ENCODE measurements around the gene RNF31. TPM values are rescaled to one million over a fixed set of nuclear protein-coding genes. Genes with fewer than 3 reads are reported as not detected.

Gene RNF31
- total RNA-seq, 1 donor from 2014 or later: 88.2 TPM

DNA sequence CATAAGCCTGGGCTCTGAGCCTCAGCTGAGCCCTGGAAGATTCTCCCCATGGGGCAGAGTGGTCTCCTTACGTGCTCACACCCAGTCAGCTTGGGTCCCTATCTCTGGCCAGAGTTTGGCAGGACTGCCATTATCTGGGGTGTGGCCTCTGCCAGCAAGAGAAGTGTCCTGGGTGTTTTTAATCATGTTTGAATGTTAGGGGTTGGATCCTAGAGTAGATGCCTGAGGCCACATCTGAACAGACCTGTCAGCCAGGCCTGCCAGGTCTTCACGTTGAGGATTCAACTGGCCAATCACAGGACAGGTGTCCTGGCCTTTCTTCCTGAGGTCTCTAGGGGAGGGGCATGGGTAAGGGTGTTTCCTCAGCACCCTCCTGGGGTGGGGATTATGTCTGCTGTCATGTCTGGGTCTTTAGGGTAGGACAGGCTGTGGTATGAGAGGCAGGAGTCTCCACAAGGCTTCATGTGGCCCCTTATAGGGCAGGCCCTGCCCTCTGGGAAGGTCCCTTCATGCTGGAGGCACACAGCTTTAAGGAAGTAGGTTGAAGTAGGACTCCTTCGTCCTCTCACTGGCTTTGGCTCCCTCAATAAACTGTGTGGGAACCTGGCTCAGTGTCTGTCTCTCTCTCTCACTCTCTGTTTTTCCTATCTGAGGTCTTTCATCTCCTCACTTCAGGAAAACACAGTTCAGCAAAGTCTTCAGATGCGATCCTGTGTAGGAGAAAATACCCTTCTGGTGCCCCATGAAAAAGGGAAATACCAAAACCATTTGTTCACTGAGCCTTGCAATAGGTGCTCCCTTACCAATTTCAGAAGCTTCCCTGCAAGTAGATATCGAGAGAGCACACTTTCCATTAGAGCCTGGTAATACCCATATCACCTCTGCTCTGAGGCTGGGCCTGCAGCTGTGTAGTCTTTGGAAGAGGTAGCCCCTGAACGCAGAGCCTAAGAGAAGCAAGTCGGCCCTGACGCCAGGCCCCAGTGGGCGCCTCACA, 23.6 kb upstream of the RNF31 start:
- H3K9me3 Mint-ChIP-seq (ENCODE audit: unreplicated experiment): no peaks in the 10 kb centered on the region
- DNase-seq: no peak
- H3K36me3 Mint-ChIP-seq (ENCODE audit: unreplicated experiment): peaks cover under 1% of the 10 kb centered on the region
- H3K27ac Mint-ChIP-seq (ENCODE audit: unreplicated experiment): no peak overlapping the region
- H3K4me3 Mint-ChIP-seq (ENCODE audit: unreplicated experiment): no peak overlapping the region
- peaks cover 4% of the 10 kb centered on the region for H3K27me3 Mint-ChIP-seq (ENCODE audit: unreplicated experiment)
- H3K4me1 Mint-ChIP-seq (ENCODE audit: low read depth, unreplicated experiment): no peaks in the 10 kb centered on the region
- TF ChIP-seq, protein P1, sequence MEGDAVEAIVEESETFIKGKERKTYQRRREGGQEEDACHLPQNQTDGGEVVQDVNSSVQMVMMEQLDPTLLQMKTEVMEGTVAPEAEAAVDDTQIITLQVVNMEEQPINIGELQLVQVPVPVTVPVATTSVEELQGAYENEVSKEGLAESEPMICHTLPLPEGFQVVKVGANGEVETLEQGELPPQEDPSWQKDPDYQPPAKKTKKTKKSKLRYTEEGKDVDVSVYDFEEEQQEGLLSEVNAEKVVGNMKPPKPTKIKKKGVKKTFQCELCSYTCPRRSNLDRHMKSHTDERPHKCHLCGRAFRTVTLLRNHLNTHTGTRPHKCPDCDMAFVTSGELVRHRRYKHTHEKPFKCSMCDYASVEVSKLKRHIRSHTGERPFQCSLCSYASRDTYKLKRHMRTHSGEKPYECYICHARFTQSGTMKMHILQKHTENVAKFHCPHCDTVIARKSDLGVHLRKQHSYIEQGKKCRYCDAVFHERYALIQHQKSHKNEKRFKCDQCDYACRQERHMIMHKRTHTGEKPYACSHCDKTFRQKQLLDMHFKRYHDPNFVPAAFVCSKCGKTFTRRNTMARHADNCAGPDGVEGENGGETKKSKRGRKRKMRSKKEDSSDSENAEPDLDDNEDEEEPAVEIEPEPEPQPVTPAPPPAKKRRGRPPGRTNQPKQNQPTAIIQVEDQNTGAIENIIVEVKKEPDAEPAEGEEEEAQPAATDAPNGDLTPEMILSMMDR (IDR thresholded peaks at IDR 0.05; ENCODE audit: partially characterized antibody, unreplicated experiment): no peak

DNA sequence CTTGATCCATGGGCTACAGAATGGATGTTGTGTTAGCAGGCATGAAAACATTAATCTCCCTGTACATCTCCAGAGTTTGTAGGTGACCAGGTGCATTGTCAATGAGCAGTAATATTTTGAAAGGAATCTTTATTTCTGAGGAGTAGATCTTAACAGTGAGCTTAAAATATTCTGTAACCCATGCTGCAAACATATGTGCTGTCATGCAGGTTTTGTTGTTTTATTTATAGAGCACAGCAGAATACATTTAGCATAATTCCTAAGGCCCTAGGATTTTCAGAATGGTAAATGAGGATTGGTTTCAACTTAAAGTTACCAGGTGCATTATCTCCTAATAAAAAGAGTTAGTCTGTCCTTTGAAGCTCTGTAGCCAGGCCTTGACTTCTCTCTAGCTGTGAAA, 20.4 kb upstream of the RNF31 start:
- peaks cover 13% of the 10 kb centered on the region for H3K4me1 Mint-ChIP-seq (ENCODE audit: low read depth, unreplicated experiment)
- no peaks in the 10 kb centered on the region for H3K36me3 Mint-ChIP-seq (ENCODE audit: unreplicated experiment)
- peaks cover 6% of the 10 kb centered on the region for H3K27me3 Mint-ChIP-seq (ENCODE audit: unreplicated experiment)
- TF ChIP-seq, protein P1 (IDR thresholded peaks at IDR 0.05; ENCODE audit: partially characterized antibody, unreplicated experiment): no peak
- H3K4me3 Mint-ChIP-seq (ENCODE audit: unreplicated experiment): no peak overlapping the region
- peaks cover 4% of the 10 kb centered on the region for H3K9me3 Mint-ChIP-seq (ENCODE audit: unreplicated experiment)
- no peak overlapping the region for H3K27ac Mint-ChIP-seq (ENCODE audit: unreplicated experiment)
- DNase-seq: no peak

DNA sequence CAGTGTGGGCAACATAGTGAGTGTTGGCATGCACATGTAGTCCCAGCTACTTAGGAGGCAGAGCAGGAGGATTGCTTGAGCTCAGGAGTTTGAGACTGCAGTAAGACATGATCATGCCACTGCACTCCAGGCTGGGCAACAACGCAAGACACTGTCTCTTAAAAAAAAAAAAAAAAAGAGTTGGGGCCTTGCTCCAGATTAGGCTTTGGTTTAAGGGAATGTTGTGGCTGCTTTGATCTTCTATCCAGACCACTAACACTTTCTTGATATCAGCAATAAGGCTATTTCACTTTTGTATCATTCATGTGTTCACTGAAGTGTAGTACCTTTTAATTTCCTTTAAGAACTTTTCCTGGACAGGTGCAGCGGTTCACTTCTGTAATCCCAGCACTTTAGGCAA, 19.6 kb upstream of the RNF31 start:
- no peak for DNase-seq
- TF ChIP-seq, protein P1 (IDR thresholded peaks at IDR 0.05; ENCODE audit: partially characterized antibody, unreplicated experiment): no peak
- Mint-ChIP-seq H3K9me3 (ENCODE audit: unreplicated experiment) (peaks cover 4% of the 10 kb centered on the region), H3K4me1 (ENCODE audit: low read depth, unreplicated experiment) (peaks cover 14% of the 10 kb centered on the region), H3K27me3 (ENCODE audit: unreplicated experiment) (peaks cover 6% of the 10 kb centered on the region), H3K27ac (ENCODE audit: unreplicated experiment) (no peak overlapping the region), H3K36me3 (ENCODE audit: unreplicated experiment) (no peaks in the 10 kb centered on the region), H3K4me3 (ENCODE audit: unreplicated experiment) (no peak overlapping the region)

DNA sequence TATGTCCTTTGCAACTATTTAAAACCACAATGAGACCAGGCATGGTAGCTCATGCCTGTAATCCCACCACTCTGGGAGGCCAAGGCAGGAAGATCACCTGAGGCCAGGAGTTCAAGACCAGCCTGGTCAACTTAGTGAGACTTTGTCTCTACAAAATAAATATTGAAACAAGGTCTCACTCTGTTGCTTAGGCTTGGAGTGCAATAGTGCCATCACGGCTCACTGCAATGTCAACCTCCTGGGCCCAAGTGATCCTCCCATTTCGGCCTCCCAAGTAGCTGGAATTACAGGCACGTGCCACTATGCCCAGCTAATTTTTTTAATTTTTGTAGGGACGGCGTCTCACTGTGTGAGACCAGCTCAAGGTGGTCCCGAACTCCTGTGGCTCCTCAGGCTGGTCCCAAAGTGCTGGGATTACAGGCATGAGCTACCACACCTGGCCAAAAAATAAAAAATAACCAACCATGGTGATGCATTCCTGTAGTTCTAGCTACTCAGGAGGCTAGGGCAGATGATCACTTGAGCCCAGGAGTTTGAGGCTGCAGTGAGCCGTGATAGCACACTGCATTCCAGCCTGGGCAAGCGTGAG, 17.8 kb upstream of the RNF31 start:
- H3K27me3 Mint-ChIP-seq (ENCODE audit: unreplicated experiment): peaks cover 6% of the 10 kb centered on the region
- no peak overlapping the region for H3K4me3 Mint-ChIP-seq (ENCODE audit: unreplicated experiment)
- peaks cover 4% of the 10 kb centered on the region for H3K9me3 Mint-ChIP-seq (ENCODE audit: unreplicated experiment)
- no peaks in the 10 kb centered on the region for H3K36me3 Mint-ChIP-seq (ENCODE audit: unreplicated experiment)
- H3K4me1 Mint-ChIP-seq (ENCODE audit: low read depth, unreplicated experiment): peaks cover 18% of the 10 kb centered on the region
- H3K27ac Mint-ChIP-seq (ENCODE audit: unreplicated experiment): no peak overlapping the region
- TF ChIP-seq, protein P1 (IDR thresholded peaks at IDR 0.05; ENCODE audit: partially characterized antibody, unreplicated experiment): no peak
- DNase-seq: no peak

DNA sequence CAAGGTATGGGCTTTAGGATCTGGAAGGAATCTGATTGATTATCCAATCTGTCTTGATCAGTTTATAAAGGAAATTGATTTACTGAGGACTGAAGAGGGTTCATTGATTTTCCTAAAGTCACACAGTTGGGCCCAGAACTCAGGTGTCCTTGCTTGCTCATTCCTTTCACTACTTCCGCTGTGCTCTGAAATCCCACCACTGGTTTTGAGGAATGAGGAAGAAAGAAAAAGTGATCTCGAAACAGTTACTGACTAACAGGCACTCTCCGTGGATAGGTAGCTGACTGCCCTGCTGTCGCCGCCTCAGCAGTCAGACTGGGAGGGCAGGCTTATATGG, 16.9 kb upstream of the RNF31 start, which contains the start of gene FITM1:
FITM1 (plus strand) TSS at position 280 of the 337 bp plus-strand sequence. CDS start 905 bp downstream, outside the sequence.
- H3K4me3 Mint-ChIP-seq (ENCODE audit: unreplicated experiment): peak within 1 kb of the TSS; percentile 70
- peaks cover 8% of the 10 kb centered on the region for H3K9me3 Mint-ChIP-seq (ENCODE audit: unreplicated experiment)
- peak within 1 kb of the TSS; percentile 78 for H3K27ac Mint-ChIP-seq (ENCODE audit: unreplicated experiment)
- TF ChIP-seq, protein P1 (IDR thresholded peaks at IDR 0.05; ENCODE audit: partially characterized antibody, unreplicated experiment): no peak
- DNase-seq: no peak
- peaks cover 10% of the 10 kb centered on the region for H3K27me3 Mint-ChIP-seq (ENCODE audit: unreplicated experiment)
- H3K4me1 Mint-ChIP-seq (ENCODE audit: low read depth, unreplicated experiment): peaks cover 22% of the 10 kb centered on the region
- H3K36me3 Mint-ChIP-seq (ENCODE audit: unreplicated experiment): no peaks in the 10 kb centered on the region

Measured in glutamatergic neuron (in vitro differentiated cells).